Measurements from ENCODE around the gene XPO4. TPM values are rescaled to one million over a fixed set of nuclear protein-coding genes. Genes with fewer than 3 reads are reported as not detected.
"Not testable (repeated sequence)": the region's sequence is repeated elsewhere in the genome, so short reads cannot be mapped to it uniquely, and the experiment has no call there.

XPO4 gene
- total RNA-seq, 2 donors from 2014 or later = 9.1 to 9.6 TPM

GRCh38 chr13:20894245-20894644 lies 8.3 kb downstream of the XPO4 start:
- WGBS, 2 donors = 85 to 94% methylated on average over 2 of the region's 2 CpGs
- DNase-seq = no peak
- Histone ChIP-seq H3K27me3 (no peaks in the 10 kb centered on the region), H3K27ac (no peak overlapping the region), H3K4me1 (no peaks in the 10 kb centered on the region), H3K36me3 (replicated peaks in 1 of 2; ENCODE audit: insufficient read depth in 1 of 2, low read depth in 2 of 2) (no peaks in the 10 kb centered on the region), H3K4me3 (no peak overlapping the region), H3K9me3 (no peaks in the 10 kb centered on the region)
- TF ChIP-seq, protein P1, sequence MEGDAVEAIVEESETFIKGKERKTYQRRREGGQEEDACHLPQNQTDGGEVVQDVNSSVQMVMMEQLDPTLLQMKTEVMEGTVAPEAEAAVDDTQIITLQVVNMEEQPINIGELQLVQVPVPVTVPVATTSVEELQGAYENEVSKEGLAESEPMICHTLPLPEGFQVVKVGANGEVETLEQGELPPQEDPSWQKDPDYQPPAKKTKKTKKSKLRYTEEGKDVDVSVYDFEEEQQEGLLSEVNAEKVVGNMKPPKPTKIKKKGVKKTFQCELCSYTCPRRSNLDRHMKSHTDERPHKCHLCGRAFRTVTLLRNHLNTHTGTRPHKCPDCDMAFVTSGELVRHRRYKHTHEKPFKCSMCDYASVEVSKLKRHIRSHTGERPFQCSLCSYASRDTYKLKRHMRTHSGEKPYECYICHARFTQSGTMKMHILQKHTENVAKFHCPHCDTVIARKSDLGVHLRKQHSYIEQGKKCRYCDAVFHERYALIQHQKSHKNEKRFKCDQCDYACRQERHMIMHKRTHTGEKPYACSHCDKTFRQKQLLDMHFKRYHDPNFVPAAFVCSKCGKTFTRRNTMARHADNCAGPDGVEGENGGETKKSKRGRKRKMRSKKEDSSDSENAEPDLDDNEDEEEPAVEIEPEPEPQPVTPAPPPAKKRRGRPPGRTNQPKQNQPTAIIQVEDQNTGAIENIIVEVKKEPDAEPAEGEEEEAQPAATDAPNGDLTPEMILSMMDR (IDR thresholded peaks at IDR 0.05) = no peak
- TF ChIP-seq POLR2A (IDR thresholded peaks at IDR 0.05) = no peak
- ATAC-seq = no peak
- intact Hi-C loops (cut with DNase I) = no loop called here

GRCh38 chr13:20891768-20892167 lies 10.8 kb downstream of the XPO4 start:
- DNase-seq (no peak), ATAC-seq (no peak)
- no peaks in the 10 kb centered on the region for H3K9me3 ChIP-seq
- no peak overlapping the region for H3K4me3 ChIP-seq
- no peaks in the 10 kb centered on the region for H3K27me3 ChIP-seq
- H3K27ac ChIP-seq = no peak overlapping the region
- H3K4me1 ChIP-seq = no peaks in the 10 kb centered on the region
- WGBS, 2 donors = 87 to 91% methylated on average over 7 of the region's 7 CpGs
- intact Hi-C loops (cut with DNase I) = no loop called here
- TF ChIP-seq, protein P1 (IDR thresholded peaks at IDR 0.05) = no peak
- TF ChIP-seq POLR2A (IDR thresholded peaks at IDR 0.05) = no peak
- H3K36me3 ChIP-seq (replicated peaks in 1 of 2; ENCODE audit: insufficient read depth in 1 of 2, low read depth in 2 of 2) = no peaks in the 10 kb centered on the region

DNA sequence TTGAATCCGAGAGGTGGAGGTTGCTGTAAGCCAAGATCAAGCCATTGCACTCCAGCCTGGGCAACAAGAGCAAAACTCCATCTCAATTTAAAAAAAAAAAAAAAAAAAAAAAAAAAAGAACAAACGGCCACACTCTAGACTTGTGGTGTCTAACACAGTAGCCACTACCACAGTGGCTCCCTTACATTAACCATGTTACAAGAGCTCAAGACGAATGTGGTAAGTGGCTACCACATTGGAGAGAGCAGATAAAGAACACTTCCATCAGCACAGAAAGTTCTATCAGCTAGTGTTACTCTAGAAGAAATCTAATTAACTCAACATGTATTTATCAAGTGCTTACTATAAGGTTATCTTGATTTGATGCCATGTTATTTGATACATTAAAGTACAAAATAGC lies 11.5 kb downstream of the XPO4 start:
- Histone ChIP-seq H3K36me3 (replicated peaks in 1 of 2; ENCODE audit: insufficient read depth in 1 of 2, low read depth in 2 of 2) (no peaks in the 10 kb centered on the region), H3K4me3 (no peak overlapping the region), H3K27me3 (no peaks in the 10 kb centered on the region), H3K27ac (no peak overlapping the region), H3K9me3 (no peaks in the 10 kb centered on the region), H3K4me1 (no peaks in the 10 kb centered on the region)
- 79 to 90% methylated on average over 2 to 3 of the region's 3 CpGs for WGBS, 2 donors
- DNase-seq (no peak), ATAC-seq (no peak)
- intact Hi-C loops (cut with DNase I) = no loop called here
- no peak for TF ChIP-seq POLR2A (IDR thresholded peaks at IDR 0.05)
- TF ChIP-seq, protein P1 (IDR thresholded peaks at IDR 0.05) = no peak

DNA sequence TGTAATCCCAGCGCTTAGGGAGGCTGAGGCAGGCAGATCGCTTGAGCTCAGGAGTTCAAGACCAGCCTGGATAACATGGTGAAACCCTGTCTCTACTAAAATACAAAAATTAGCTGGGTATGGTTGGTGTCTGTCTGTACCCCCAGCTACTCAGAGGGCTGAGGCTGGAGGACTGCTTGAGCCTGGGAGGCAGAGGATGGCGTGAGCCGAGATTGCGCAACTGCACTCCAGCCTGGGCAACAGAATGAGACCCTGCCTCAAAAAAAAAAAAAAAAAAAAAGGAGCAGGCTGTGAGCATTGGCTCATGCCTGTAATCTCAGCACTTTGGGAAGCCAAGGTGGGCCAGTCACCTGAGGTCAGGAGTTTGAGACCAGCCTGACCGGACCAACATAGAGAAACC lies 12.0 kb downstream of the XPO4 start:
- WGBS, 2 donors = 92 to 100% methylated on average over 6 of the region's 6 CpGs
- H3K27ac ChIP-seq; H3K9me3 ChIP-seq; intact Hi-C loops (cut with DNase I); H3K4me1 ChIP-seq; DNase-seq; H3K36me3 ChIP-seq (replicated peaks in 1 of 2; ENCODE audit: insufficient read depth in 1 of 2, low read depth in 2 of 2); H3K4me3 ChIP-seq; ATAC-seq; H3K27me3 ChIP-seq: not testable (repeated sequence)

DNA sequence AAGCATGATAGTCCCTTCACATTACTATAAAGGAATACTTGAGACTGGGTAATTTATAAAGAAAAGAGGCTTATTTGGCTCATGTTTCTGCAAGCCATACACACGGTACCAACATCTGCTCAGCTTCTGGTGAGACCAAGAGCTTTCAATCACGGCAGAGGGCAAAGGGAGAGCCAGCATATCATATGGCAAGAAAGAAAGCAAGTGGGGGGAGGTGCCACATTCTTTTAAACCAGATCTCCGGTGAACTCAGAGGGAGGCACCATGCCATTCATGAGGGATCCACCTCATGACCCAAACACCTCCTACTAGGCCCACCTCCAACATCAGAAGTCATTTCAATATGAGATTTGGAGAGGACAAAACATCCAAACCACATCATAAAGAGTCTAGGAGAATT lies 20.3 kb downstream of the XPO4 start:
- Histone ChIP-seq H3K9me3 (no peaks in the 10 kb centered on the region), H3K27ac (no peak overlapping the region), H3K27me3 (no peaks in the 10 kb centered on the region), H3K36me3 (replicated peaks in 1 of 2; ENCODE audit: insufficient read depth in 1 of 2, low read depth in 2 of 2) (no peaks in the 10 kb centered on the region), H3K4me1 (no peaks in the 10 kb centered on the region), H3K4me3 (no peak overlapping the region)
- intact Hi-C loops (cut with DNase I) = no loop called here
- 47 to 62% methylated on average over 3 of the region's 3 CpGs for WGBS, 2 donors
- DNase-seq (no peak), ATAC-seq (no peak)
- no peak for TF ChIP-seq POLR2A (IDR thresholded peaks at IDR 0.05)
- TF ChIP-seq, protein P1 (IDR thresholded peaks at IDR 0.05) = no peak

Data from body of pancreas (tissue), 4 donors.